ENCODE results near the gene B3GNT3.

Gene B3GNT3, protein sequence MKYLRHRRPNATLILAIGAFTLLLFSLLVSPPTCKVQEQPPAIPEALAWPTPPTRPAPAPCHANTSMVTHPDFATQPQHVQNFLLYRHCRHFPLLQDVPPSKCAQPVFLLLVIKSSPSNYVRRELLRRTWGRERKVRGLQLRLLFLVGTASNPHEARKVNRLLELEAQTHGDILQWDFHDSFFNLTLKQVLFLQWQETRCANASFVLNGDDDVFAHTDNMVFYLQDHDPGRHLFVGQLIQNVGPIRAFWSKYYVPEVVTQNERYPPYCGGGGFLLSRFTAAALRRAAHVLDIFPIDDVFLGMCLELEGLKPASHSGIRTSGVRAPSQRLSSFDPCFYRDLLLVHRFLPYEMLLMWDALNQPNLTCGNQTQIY

DNA sequence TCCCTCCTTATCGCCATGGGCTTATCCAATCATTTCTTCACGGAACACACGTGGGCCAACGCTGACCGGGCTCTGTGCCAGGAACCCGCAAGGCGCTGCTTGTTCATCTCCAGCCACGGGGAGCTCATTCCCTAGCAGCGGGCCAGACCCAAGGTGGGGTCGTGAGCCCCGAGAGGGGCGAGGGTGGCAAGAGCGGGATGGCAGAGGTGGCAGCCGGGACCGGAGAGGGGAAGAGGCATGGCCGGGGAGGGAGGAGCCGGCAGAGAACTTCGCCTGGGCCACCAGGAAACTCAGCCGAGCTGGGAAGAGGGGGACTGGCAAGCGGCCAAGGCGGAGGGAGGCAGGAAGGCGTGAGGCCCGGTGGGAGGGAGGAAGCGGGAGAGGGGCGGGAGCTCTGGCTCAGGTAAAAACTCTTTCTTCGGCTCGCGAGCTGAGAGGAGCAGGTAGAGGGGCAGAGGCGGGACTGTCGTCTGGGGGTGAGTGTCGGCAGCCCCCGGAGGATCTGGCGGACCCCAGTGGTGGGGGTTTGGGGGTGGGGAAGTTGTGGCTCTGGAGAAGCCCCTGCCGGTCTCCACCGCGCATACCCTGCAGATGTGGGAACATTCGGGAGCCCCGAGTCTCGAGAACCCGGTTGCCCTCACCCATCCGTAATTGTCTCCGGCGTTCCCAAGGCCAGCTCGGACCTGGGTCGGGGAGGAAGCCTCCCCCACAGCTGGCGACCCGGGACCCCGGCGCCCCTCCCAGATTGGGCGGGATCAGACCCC lies at the start of gene B3GNT3:
Gene B3GNT3 (plus strand): TSS at position 408 of the 764 bp plus-strand sequence. CDS start 12,670 bp downstream, outside the sequence.
- no peak for DNase-seq (ENCODE audit: low read depth)
- H3K4me3 ChIP-seq (ENCODE audit: low read depth, low read length), result no peak within 1 kb of the TSS

DNA sequence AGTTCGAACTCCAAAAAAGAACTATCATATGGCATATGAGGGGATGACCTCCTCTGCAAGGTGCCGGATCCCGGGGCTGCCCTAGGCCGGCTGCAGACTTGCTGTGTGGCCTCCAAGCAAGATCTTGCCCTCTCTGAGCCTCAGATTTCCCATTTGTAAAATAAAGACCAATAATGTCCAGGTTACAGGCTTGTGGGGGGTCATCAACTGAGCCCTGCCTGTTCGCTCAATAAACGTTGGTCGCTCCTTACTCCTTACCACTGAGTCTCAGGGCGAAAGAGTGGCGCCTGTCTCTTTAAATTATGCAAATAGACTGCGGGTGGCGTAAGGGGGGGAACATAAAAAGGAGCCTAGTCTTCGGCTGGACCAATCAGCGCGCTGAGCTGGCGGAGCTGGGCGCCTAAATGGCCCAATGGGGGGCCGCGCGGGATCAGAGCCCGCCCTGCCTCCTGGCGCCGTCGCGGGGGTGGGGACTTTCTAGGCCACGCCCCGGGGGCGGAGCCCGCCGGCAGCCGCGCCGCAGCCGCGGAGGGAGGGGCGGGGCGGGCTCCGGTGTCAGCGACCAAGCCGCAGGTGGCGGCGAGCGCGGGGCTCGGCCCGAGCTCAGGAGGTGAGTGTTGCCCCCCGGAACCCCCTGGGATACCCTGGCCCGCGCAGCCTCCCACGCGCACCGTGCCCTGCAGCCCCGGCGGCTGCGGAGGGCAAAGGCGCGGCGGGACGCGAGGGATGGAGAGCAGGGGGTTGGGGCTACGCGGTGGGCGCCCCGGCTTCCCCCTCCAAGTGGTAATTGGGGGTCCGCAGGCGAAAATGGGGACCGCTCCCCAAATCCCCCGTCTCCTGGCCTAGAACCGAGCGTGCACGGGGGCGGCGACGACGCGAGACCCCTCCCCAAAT lies 47.5 kb upstream of the B3GNT3 start:
- DNase-seq (ENCODE audit: low read depth), result peak; percentile 60
- peak overlapping the region; percentile 48 for H3K4me3 ChIP-seq (ENCODE audit: low read depth, low read length)

DNA sequence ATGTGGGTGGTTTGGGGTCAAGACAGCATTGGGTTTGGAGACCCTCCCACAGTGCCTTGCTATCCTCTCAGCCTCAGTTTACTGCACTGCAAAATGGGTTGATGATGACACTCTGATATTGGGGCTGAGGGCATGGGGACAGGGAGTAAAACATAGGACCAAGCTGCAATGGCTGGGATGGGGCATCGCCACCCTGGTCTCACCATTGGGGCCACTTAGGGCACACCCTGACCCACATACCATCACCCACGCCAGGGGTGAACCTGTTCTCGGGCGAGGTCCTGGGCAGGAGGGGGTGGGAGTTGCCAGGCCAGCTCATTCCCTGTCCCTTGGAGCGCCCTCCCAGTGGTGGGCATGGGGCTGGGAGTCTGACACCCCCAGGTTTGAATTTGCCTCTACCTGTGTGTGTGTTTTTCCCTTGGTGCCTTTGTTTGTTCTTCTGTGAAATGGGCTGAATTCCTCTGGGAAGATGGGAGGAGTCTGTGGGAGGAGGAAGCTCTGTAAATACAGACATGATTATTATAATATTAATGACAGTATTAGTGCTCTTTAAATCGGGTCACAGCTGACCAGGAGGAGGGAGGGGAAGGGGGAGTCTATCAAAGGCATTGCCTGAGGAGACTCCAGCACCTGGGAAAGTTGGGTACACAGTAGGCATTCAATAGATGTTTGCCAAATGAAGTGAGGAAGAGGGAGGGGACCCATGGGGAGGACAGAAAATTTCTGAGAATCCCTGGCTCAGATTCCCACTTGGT lies 45.9 kb upstream of the B3GNT3 start:
- H3K4me3 ChIP-seq (ENCODE audit: low read depth, low read length), result no peak overlapping the region

DNA sequence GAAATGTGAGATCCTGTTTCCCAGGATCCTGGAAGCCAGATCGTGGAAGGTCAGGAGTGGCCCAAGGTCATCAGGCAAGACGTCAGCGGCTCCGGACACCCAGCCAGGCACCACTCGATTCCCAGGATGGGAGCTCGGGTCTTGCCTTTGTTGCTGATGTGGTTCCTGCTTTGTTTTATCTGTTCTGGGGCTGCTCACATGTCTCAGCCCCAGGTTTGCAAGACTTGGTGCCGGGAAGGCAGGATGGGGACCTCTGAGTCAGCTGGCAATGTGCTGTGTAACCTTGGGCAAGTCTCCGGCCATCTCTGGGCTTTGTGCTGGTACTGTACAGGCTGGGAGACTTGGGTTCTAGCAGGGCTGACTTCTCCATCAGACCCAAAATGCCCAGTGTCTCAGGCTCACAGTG lies 45.0 kb upstream of the B3GNT3 start:
- no peak for DNase-seq (ENCODE audit: low read depth)
- no peak overlapping the region for H3K4me3 ChIP-seq (ENCODE audit: low read depth, low read length)

More for the DNA sequence above, 45.9 kb upstream of the B3GNT3 start:
- no peak for DNase-seq (ENCODE audit: low read depth)

DNA sequence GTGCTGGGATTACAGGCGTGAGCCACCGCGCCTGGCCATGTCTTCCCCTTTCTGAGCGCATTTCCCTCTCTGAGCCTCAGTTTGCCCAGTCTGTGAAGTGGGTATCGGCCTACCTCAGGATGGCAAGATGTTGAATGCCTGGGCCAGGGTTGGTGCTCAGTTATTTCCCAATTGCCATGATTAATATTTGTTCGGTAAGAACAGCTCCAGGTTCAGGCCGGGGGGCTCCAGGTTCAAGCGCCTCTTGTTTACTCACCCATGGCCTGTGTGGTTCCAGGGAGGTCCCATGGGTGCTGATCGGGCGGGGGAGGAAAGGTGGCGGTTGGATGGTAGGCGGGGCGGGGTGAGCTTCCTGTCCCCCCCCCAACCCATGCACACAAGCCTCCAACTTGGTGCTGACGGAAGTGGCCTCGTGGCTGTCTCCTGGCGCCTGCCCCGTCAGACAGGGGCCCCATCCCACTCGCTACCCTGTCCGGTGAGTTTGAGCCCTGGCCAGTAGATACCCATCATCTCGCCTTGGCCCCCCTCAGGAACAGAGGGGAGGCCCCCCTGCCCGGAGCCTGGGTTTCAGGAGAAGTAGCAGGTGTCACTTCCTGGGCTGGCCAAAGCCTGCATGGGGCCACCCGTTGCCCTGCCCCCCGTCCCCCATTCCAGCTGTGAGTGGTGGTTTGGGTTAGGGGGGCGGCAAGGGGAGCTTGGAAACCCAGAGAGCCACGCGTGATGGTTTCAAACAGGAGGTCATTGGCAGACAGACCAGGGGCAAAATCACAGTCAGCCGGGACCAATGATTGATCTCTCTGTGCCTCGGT lies 43.6 kb upstream of the B3GNT3 start, which contains the start of gene FCHO1:
Gene FCHO1 (plus strand): TSS at position 375 of the 809 bp plus-strand sequence. CDS start 3,688 bp downstream, outside the sequence.
- H3K4me3 ChIP-seq (ENCODE audit: low read depth, low read length), result no peak within 1 kb of the TSS
- no peak for DNase-seq (ENCODE audit: low read depth)

DNA sequence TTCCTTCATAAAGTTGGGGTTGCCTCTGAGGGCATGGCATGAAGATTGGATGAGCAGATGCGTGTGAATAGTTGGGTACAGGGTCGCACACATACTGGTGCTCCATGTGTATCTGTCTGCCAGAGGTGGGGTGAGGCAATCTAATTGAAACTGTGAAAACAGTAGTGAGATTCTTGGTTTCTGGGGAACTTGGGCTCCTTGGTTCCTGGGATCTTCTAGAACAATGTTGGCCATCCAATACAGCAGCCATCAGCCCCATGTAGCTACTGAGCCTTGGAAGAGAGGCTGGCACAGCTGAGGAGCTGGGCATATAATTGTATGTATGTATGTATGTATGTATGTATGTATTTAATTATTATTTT lies 43.0 kb upstream of the B3GNT3 start:
- no peak for DNase-seq (ENCODE audit: low read depth)
- H3K4me3 ChIP-seq (ENCODE audit: low read depth, low read length), result no peak overlapping the region

DNA sequence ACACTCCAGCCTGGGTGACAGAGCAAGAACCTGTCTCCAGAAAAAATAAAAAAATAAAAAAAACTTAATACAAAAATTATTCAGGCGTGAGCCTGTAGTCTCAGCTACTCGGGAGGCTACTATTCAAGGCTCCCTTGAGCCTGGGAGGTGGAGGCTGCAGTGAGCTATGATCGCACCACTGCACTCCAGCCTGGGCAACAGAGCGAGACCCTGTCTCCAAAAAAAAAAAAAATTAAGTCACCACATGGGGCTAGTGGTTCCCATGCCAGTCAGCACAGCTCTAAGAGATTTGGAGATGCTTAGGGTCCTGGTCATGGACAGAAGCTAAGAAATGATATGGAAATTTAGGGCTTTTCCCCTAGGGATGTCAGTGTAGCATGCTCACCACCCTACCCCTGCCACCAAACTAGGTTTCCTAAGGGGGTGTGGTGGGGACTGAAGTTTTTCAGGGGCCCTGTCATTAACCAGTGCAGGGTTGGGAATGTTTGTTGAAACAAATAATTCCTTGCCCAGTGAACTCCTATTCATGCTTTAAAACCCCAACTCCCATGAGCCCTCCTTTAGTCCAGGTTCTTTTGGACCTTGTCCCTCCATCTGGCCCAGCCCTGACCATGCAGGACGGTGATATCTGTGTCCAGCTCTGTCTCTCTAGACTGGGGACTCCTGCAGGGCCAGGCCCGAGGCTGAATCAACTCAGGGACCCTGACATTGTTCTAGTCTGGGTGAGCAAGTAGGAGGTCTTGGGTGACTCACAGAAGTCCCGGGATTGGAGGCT lies 41.9 kb upstream of the B3GNT3 start:
- no peak for DNase-seq (ENCODE audit: low read depth)
- no peak overlapping the region for H3K4me3 ChIP-seq (ENCODE audit: low read depth, low read length)

DNA sequence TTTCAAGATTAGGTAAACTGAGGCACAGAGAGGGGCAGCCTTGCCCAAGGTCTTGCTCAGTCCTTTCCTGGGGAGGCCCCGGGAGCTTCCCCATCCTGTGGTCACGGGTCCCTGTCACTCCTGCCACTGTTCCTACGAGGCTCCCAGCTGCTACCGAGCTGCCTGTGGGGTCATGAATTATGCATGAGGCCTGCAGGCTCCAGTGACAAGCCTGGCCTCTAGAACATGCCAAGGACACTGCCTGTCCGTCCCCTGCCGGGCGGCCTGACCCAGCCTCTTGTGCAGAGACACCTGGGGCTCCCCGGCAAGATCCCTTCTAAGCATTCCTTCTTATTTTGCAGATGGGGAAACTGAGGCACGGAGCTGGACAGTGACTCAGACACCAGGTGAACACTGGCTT lies 41.0 kb upstream of the B3GNT3 start:
- DNase-seq (ENCODE audit: low read depth), result no peak
- H3K4me3 ChIP-seq (ENCODE audit: low read depth, low read length), result no peak overlapping the region

DNA sequence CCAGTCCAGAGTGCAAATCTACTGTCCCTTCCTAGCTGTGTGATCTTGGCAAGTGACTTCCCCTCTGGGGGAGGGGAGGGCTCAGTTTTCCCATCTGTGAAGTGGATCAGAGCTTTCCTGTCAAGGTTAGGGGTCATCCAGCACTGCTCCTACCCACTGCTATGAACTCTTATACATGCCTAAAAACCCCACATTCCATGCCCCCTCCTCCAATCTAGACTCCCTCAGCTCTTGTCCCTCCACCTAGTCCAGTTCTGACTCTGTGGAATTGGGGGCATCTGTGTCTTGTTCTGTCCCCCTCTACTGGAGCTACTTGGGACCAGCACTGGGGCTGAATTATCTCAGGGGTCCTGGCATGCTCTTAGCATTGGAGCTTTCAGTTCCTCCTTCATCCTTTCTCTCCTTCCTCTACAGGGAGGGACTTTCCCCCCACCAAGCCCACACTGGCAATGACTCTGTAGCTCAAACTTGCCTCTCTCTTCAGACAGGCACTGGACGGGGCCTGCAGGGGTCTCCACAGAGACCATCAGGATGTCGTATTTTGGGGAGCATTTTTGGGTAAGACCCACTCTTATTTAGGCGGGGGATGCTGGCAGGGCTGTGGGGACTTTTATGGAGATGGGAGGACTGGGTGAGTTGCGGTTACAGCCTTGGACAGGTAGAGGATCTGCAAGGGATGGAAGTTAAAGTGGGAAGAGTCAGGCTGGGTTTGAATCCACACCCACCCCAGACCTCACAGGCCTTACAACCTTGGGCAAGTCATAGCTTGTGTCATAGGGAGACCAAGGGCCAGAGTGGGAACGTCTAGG lies 40.1 kb upstream of the B3GNT3 start:
- H3K4me3 ChIP-seq (ENCODE audit: low read depth, low read length), result no peak overlapping the region
- no peak for DNase-seq (ENCODE audit: low read depth)

DNA sequence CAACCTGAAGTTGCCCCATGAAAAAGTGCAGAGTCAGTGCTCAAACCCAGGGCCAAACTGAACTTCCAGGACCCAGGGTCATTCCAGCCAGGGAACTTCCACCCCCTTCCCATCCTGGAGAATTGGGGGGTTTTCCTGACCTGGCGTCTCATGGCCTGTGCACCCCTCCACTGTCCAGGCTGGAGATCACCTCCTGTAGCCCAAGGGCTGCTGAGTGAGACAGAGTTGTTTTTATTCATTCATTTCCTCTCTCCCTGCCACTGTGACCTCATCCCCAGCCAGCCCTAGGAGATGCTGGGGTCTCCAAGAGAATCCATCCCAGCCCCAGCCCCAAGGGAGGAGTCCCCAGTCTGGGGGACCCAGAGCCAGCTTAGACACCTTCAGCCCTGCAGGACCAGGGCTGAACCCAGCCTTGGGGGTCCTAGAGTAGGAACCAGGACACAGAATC lies 39.5 kb upstream of the B3GNT3 start:
- no peak overlapping the region for H3K4me3 ChIP-seq (ENCODE audit: low read depth, low read length)
- DNase-seq (ENCODE audit: low read depth), result no peak

DNA sequence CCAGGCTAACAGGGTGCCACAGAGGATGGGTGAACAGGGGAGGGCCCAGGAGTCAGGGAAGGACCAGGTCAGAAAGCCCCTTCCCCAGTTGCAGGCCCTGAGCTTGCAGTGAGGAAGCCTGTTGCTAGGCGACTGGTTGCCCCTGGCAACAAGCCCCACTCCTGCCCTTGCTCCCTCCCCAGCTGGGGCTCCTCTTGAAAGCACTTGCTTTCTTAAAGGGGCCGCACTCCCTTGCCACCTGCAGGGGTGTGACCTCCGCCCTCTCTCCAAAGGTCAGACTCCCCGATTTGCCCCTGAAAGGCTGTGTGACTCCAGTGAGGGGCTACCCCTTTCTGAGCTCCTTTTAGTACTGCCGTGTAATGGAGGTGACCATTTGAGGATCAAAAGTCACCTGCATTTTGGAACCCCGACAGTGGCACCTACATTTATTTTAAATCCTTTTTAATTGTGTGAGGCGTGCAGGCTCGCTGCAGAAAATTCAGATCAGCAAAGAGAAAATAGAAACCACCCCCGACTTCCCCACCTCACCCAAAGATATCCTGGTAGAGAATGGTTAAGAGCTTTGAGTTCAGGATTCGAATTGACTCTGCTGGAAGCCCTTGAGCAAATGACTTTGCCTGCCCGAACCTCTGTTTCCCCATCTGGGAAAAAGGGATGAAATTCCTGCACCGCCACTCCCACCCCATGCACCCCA lies 38.8 kb upstream of the B3GNT3 start:
- no peak for DNase-seq (ENCODE audit: low read depth)
- no peak overlapping the region for H3K4me3 ChIP-seq (ENCODE audit: low read depth, low read length)

DNA sequence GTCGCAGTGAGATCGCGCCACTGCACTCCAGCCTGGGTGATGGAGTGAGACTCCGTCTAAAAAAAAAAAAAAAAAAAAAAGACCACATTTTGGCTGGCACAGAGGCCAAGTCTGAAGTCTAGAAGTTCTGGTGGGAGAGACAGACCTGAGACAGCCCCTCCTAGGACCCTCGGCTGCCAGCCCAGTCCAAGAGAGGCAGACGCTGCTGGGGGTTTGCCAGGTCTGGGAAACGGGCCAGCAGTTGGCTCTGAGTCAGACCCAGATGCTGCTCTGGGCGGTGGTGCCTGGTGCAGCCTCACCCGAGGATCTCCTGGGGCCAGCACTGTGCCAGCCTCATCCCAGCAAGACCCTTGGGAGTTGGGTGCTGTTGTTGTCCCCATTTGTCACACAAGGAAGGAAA lies 37.8 kb upstream of the B3GNT3 start:
- no peak overlapping the region for H3K4me3 ChIP-seq (ENCODE audit: low read depth, low read length)
- no peak for DNase-seq (ENCODE audit: low read depth)

DNA sequence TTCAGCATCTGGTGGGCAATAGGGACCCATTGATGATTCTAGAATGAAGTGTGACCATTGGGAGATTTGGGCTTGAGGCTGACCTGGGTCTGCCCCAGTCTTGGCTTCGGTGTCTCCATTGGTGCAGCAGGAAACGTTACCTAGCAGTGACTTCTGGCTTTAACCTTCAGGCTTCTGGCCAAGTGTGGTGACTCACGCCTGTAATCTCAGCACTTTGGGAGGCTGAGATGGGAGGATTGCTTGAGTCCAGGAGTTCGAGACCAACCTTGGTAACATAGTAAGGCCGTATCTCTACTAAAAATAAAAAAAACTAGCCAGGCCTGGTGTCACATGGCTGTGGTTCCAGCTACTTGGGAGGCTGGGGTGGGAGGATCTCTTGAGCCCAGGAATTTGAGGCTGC lies 36.4 kb upstream of the B3GNT3 start:
- no peak overlapping the region for H3K4me3 ChIP-seq (ENCODE audit: low read depth, low read length)
- no peak for DNase-seq (ENCODE audit: low read depth)

DNA sequence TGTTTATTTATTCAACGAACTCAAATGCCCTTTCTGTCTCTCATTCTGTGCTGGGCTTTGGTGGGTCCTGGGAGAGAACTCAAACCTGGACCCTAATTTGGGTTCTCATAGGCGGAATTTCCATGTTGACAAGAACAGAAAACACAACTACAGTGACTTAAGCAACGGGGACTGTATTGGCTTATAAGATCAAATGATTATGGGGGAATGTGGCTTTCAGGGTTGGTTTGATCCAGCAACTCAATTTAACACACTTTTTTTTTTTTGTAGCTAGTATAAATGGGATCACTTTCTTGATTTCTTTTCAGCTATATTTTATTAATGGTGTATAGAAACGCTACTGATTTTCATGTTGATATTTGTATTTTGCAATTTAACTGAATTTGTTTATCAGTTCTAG lies 33.8 kb upstream of the B3GNT3 start:
- DNase-seq (ENCODE audit: low read depth), result no peak
- H3K4me3 ChIP-seq (ENCODE audit: low read depth, low read length), result no peak overlapping the region

DNA sequence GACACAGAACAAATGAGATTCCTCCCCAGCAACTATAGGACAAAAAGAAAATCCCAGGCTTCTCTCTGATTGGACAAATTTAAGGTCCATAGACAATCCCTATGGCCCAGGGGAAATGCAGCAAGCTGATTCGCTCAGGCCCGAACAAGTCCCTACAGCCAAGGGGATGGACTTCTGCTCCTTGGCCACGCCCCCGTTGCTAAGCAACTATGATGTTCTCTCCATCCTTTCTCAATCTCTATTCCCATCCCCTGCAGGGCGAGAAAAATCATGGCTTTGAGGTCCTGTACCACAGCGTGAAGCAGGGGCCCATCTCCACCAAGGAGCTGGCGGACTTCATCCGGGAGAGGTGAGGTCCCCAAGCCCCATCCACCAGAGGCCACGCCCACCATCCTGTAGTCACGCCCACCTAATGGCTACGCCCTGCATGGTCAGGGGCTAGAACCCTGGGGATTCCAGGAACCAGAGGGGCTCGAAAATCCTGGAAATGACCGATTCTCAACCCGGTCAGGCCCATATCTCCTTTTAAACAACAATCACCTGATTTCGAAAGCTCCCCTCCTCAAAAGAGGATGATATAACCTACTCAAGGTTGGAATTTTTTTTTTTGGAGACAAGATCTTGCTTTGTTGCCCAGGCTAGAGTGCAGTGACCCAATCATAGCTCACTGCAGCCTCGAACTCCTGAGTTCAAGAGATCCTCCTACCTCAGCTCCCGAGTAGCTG lies 32.3 kb upstream of the B3GNT3 start:
- no peak overlapping the region for H3K4me3 ChIP-seq (ENCODE audit: low read depth, low read length)
- DNase-seq (ENCODE audit: low read depth), result no peak

DNA sequence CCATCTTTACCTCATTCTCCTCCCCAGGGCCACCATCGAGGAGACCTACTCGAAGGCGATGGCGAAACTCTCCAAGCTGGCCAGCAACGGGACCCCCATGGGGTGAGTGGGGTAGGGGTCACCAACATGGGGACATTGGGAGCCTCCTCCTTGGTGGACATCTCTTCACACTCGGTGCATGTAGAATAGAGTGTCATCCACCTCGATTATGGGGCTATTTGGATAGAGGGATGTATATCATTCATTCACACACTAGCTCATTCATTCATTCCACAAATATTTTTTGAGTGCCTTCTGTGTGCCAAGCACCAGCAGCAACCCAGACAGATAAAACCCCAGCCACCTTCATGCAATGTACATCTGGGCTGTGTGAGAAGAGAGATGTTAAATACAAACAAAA lies 30.6 kb upstream of the B3GNT3 start:
- no peak for DNase-seq (ENCODE audit: low read depth)
- H3K4me3 ChIP-seq (ENCODE audit: low read depth, low read length), result no peak overlapping the region

All from skeletal muscle cell (primary cell).